Measurements from ENCODE around the gene SARM1.

The SARM1 gene

GRCh38 chr17:28339431-28339830, 32.1 kb upstream of the SARM1 start:
- Histone ChIP-seq H3K4me3 (ENCODE audit: low read length) (no peak overlapping the region), H3K4me2 (ENCODE audit: low read depth, low read length) (no peak overlapping the region), H3K9me2 (replicated peaks; ENCODE audit: insufficient read depth, low read length) (no peaks in the 10 kb centered on the region), H3F3A (ENCODE audit: insufficient read depth, low read length) (peaks cover 17% of the 10 kb centered on the region), H3K9me3 (replicated peaks; ENCODE audit: insufficient read depth, low read length) (no peaks in the 10 kb centered on the region), H4K20me1 (ENCODE audit: insufficient read depth, low read length) (no peaks in the 10 kb centered on the region), H3K36me3 (replicated peaks; ENCODE audit: insufficient read depth, low read length) (no peaks in the 10 kb centered on the region), H3K9ac (ENCODE audit: low read length) (no peak overlapping the region), H3K27me3 (replicated peaks; ENCODE audit: insufficient read depth, low read length) (no peaks in the 10 kb centered on the region), H3K4me1 (ENCODE audit: low read length) (peaks cover 29% of the 10 kb centered on the region), H3K79me2 (ENCODE audit: low read length) (peaks cover 36% of the 10 kb centered on the region), H2AFZ (ENCODE audit: low read length) (no peak overlapping the region), H3K27ac (ENCODE audit: low read length) (no peak overlapping the region)
- DNase-seq = no peak
- no peak for TF ChIP-seq EZH2phosphoT487 (IDR thresholded peaks at IDR 0.05; ENCODE audit: low read length)
- TF ChIP-seq EZH2 (optimal IDR thresholded peaks at IDR 0.05; ENCODE audit: low read depth, low read length) = no peak
- TF ChIP-seq, protein P1, sequence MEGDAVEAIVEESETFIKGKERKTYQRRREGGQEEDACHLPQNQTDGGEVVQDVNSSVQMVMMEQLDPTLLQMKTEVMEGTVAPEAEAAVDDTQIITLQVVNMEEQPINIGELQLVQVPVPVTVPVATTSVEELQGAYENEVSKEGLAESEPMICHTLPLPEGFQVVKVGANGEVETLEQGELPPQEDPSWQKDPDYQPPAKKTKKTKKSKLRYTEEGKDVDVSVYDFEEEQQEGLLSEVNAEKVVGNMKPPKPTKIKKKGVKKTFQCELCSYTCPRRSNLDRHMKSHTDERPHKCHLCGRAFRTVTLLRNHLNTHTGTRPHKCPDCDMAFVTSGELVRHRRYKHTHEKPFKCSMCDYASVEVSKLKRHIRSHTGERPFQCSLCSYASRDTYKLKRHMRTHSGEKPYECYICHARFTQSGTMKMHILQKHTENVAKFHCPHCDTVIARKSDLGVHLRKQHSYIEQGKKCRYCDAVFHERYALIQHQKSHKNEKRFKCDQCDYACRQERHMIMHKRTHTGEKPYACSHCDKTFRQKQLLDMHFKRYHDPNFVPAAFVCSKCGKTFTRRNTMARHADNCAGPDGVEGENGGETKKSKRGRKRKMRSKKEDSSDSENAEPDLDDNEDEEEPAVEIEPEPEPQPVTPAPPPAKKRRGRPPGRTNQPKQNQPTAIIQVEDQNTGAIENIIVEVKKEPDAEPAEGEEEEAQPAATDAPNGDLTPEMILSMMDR (IDR thresholded peaks at IDR 0.05; ENCODE audit: low read length) = no peak

GRCh38 chr17:28340374-28340773, 31.1 kb upstream of the SARM1 start:
- Histone ChIP-seq H3K27ac (ENCODE audit: low read length) (no peak overlapping the region), H3K27me3 (replicated peaks; ENCODE audit: insufficient read depth, low read length) (no peaks in the 10 kb centered on the region), H3K79me2 (ENCODE audit: low read length) (peaks cover 29% of the 10 kb centered on the region), H3F3A (ENCODE audit: insufficient read depth, low read length) (peaks cover 22% of the 10 kb centered on the region), H4K20me1 (ENCODE audit: insufficient read depth, low read length) (no peaks in the 10 kb centered on the region), H3K9ac (ENCODE audit: low read length) (no peak overlapping the region), H3K9me2 (replicated peaks; ENCODE audit: insufficient read depth, low read length) (no peaks in the 10 kb centered on the region), H3K9me3 (replicated peaks; ENCODE audit: insufficient read depth, low read length) (no peaks in the 10 kb centered on the region), H3K4me2 (ENCODE audit: low read depth, low read length) (no peak overlapping the region), H3K4me3 (ENCODE audit: low read length) (no peak overlapping the region), H3K4me1 (ENCODE audit: low read length) (peaks cover 36% of the 10 kb centered on the region), H2AFZ (ENCODE audit: low read length) (no peak overlapping the region), H3K36me3 (replicated peaks; ENCODE audit: insufficient read depth, low read length) (no peaks in the 10 kb centered on the region)
- TF ChIP-seq EZH2 (optimal IDR thresholded peaks at IDR 0.05; ENCODE audit: low read depth, low read length) = no peak
- no peak for TF ChIP-seq EZH2phosphoT487 (IDR thresholded peaks at IDR 0.05; ENCODE audit: low read length)
- TF ChIP-seq, protein P1 (IDR thresholded peaks at IDR 0.05; ENCODE audit: low read length) = no peak
- no peak for DNase-seq

- Histone ChIP-seq H3K27ac (ENCODE audit: low read length) (no peak overlapping the region), H3K9me2 (replicated peaks; ENCODE audit: insufficient read depth, low read length) (no peaks in the 10 kb centered on the region), H3F3A (ENCODE audit: insufficient read depth, low read length) (peaks cover 22% of the 10 kb centered on the region), H3K4me3 (ENCODE audit: low read length) (no peak overlapping the region), H4K20me1 (ENCODE audit: insufficient read depth, low read length) (no peaks in the 10 kb centered on the region), H3K36me3 (replicated peaks; ENCODE audit: insufficient read depth, low read length) (peaks cover 7% of the 10 kb centered on the region; the same call in 1 of the 2 replicates), H3K79me2 (ENCODE audit: low read length) (peaks cover 21% of the 10 kb centered on the region), H3K9ac (ENCODE audit: low read length) (no peak overlapping the region), H3K4me2 (ENCODE audit: low read depth, low read length) (no peak overlapping the region), H3K27me3 (replicated peaks; ENCODE audit: insufficient read depth, low read length) (no peaks in the 10 kb centered on the region), H3K4me1 (ENCODE audit: low read length) (peaks cover 32% of the 10 kb centered on the region), H3K9me3 (replicated peaks; ENCODE audit: insufficient read depth, low read length) (no peaks in the 10 kb centered on the region), H2AFZ (ENCODE audit: low read length) (no peak overlapping the region)
- DNase-seq = no peak
- no peak for TF ChIP-seq EZH2 (optimal IDR thresholded peaks at IDR 0.05; ENCODE audit: low read depth, low read length)
- TF ChIP-seq EZH2phosphoT487 (IDR thresholded peaks at IDR 0.05; ENCODE audit: low read length) = no peak
- TF ChIP-seq, protein P1 (IDR thresholded peaks at IDR 0.05; ENCODE audit: low read length) = no peak
These were observed 30.0 kb upstream of the SARM1 start for GRCh38 chr17:28341516-28341915.
